ENCODE measurements around the gene DCLK1. TPM values are rescaled to one million over a fixed set of nuclear protein-coding genes. Genes with fewer than 3 reads are reported as not detected.

Gene DCLK1
- total RNA-seq, 2 experiments from 2014 or later = not detected

GRCh38 chr13:36014763-36015162 is 116.4 kb downstream of the DCLK1 start:
- ChIA-PET POLR2A (no interaction called here), CTCF (no interaction called here)
- H3K4me1 Mint-ChIP-seq (ENCODE audit: low read depth) = no peaks in the 10 kb centered on the region
- DNase-seq = no peak
- no peak overlapping the region for H3K27ac Mint-ChIP-seq
- no peaks in the 10 kb centered on the region for H3K27me3 Mint-ChIP-seq (ENCODE audit: low read depth)
- H3K36me3 Mint-ChIP-seq (ENCODE audit: low read depth) = no peaks in the 10 kb centered on the region
- no peak for ATAC-seq
- peaks cover 6% of the 10 kb centered on the region for H3K9me3 Mint-ChIP-seq (ENCODE audit: insufficient read depth)
- no peak overlapping the region for H3K4me3 Mint-ChIP-seq

- no peak overlapping the region for H3K27ac Mint-ChIP-seq
- H3K4me1 Mint-ChIP-seq (ENCODE audit: low read depth) = no peaks in the 10 kb centered on the region
- POLR2A ChIA-PET = no interaction called here
- no peak for ATAC-seq
- H3K27me3 Mint-ChIP-seq (ENCODE audit: low read depth) = no peaks in the 10 kb centered on the region
- H3K36me3 Mint-ChIP-seq (ENCODE audit: low read depth) = no peaks in the 10 kb centered on the region
- no peak for DNase-seq
- no peak overlapping the region for H3K4me3 Mint-ChIP-seq
- H3K9me3 Mint-ChIP-seq (ENCODE audit: insufficient read depth) = no peaks in the 10 kb centered on the region
- CTCF ChIA-PET = no interaction called here
Measured at GRCh38 chr13:36006894-36007675, 124.1 kb downstream of the DCLK1 start.

- no peak overlapping the region for H3K4me3 Mint-ChIP-seq
- no peaks in the 10 kb centered on the region for H3K27me3 Mint-ChIP-seq (ENCODE audit: low read depth)
- POLR2A ChIA-PET = no interaction called here
- no peaks in the 10 kb centered on the region for H3K9me3 Mint-ChIP-seq (ENCODE audit: insufficient read depth)
- DNase-seq (no peak), ATAC-seq (no peak)
- no peak overlapping the region for H3K27ac Mint-ChIP-seq
- no peaks in the 10 kb centered on the region for H3K4me1 Mint-ChIP-seq (ENCODE audit: low read depth)
- H3K36me3 Mint-ChIP-seq (ENCODE audit: low read depth) = no peaks in the 10 kb centered on the region
- CTCF ChIA-PET = no interaction called here
Measured at GRCh38 chr13:36006347-36006746, 124.8 kb downstream of the DCLK1 start.

GRCh38 chr13:36001561-36001960 is 129.6 kb downstream of the DCLK1 start:
- Mint-ChIP-seq H3K4me3 (no peak overlapping the region), H3K27ac (no peak overlapping the region), H3K36me3 (ENCODE audit: low read depth) (no peaks in the 10 kb centered on the region), H3K9me3 (ENCODE audit: insufficient read depth) (no peaks in the 10 kb centered on the region), H3K27me3 (ENCODE audit: low read depth) (no peaks in the 10 kb centered on the region), H3K4me1 (ENCODE audit: low read depth) (no peaks in the 10 kb centered on the region)
- ChIA-PET CTCF (no interaction called here), POLR2A (no interaction called here)
- no peak for ATAC-seq
- no peak for DNase-seq

GRCh38 chr13:36000028-36000427 is 131.2 kb downstream of the DCLK1 start:
- ATAC-seq (no peak), DNase-seq (no peak)
- Mint-ChIP-seq H3K36me3 (ENCODE audit: low read depth) (no peaks in the 10 kb centered on the region), H3K9me3 (ENCODE audit: insufficient read depth) (no peaks in the 10 kb centered on the region), H3K4me1 (ENCODE audit: low read depth) (no peaks in the 10 kb centered on the region), H3K27me3 (ENCODE audit: low read depth) (no peaks in the 10 kb centered on the region), H3K4me3 (no peak overlapping the region), H3K27ac (no peak overlapping the region)
- ChIA-PET CTCF (no interaction called here), POLR2A (no interaction called here)

GRCh38 chr13:35996360-35996759 is 134.8 kb downstream of the DCLK1 start:
- ChIA-PET POLR2A (no interaction called here), CTCF (no interaction called here)
- DNase-seq (no peak), ATAC-seq (no peak)
- Mint-ChIP-seq H3K9me3 (ENCODE audit: insufficient read depth) (no peaks in the 10 kb centered on the region), H3K36me3 (ENCODE audit: low read depth) (no peaks in the 10 kb centered on the region), H3K4me1 (ENCODE audit: low read depth) (no peaks in the 10 kb centered on the region), H3K27me3 (ENCODE audit: low read depth) (no peaks in the 10 kb centered on the region), H3K27ac (no peak overlapping the region), H3K4me3 (no peak overlapping the region)

GRCh38 chr13:35995136-35995535 is 136.0 kb downstream of the DCLK1 start:
- ChIA-PET CTCF (no interaction called here), POLR2A (no interaction called here)
- no peak overlapping the region for H3K4me3 Mint-ChIP-seq
- ATAC-seq (no peak), DNase-seq (no peak)
- H3K36me3 Mint-ChIP-seq (ENCODE audit: low read depth) = no peaks in the 10 kb centered on the region
- no peak overlapping the region for H3K27ac Mint-ChIP-seq
- no peaks in the 10 kb centered on the region for H3K4me1 Mint-ChIP-seq (ENCODE audit: low read depth)
- H3K27me3 Mint-ChIP-seq (ENCODE audit: low read depth) = no peaks in the 10 kb centered on the region
- no peaks in the 10 kb centered on the region for H3K9me3 Mint-ChIP-seq (ENCODE audit: insufficient read depth)

GRCh38 chr13:35994131-35994966 is 136.8 kb downstream of the DCLK1 start:
- no peak for ATAC-seq
- no peaks in the 10 kb centered on the region for H3K4me1 Mint-ChIP-seq (ENCODE audit: low read depth)
- no peaks in the 10 kb centered on the region for H3K9me3 Mint-ChIP-seq (ENCODE audit: insufficient read depth)
- CTCF ChIA-PET = interaction anchor here (0.9 kb wide), 1 partner anchor 17 kb away, joined by 3 read pairs; no protein-coding TSS in a partner anchor
- H3K4me3 Mint-ChIP-seq = no peak overlapping the region
- POLR2A ChIA-PET = no interaction called here
- no peaks in the 10 kb centered on the region for H3K36me3 Mint-ChIP-seq (ENCODE audit: low read depth)
- no peaks in the 10 kb centered on the region for H3K27me3 Mint-ChIP-seq (ENCODE audit: low read depth)
- H3K27ac Mint-ChIP-seq = no peak overlapping the region
- no peak for DNase-seq

- no peaks in the 10 kb centered on the region for H3K9me3 Mint-ChIP-seq (ENCODE audit: insufficient read depth)
- no peaks in the 10 kb centered on the region for H3K4me1 Mint-ChIP-seq (ENCODE audit: low read depth)
- H3K36me3 Mint-ChIP-seq (ENCODE audit: low read depth) = no peaks in the 10 kb centered on the region
- H3K4me3 Mint-ChIP-seq = no peak overlapping the region
- CTCF ChIA-PET = no interaction called here
- POLR2A ChIA-PET = no interaction called here
- no peak overlapping the region for H3K27ac Mint-ChIP-seq
- H3K27me3 Mint-ChIP-seq (ENCODE audit: low read depth) = no peaks in the 10 kb centered on the region
- ATAC-seq (no peak), DNase-seq (no peak)
Measured at GRCh38 chr13:35993686-35994085, 137.5 kb downstream of the DCLK1 start.

- POLR2A ChIA-PET = no interaction called here
- H3K9me3 Mint-ChIP-seq (ENCODE audit: insufficient read depth) = no peaks in the 10 kb centered on the region
- no peak overlapping the region for H3K4me3 Mint-ChIP-seq
- no peaks in the 10 kb centered on the region for H3K27me3 Mint-ChIP-seq (ENCODE audit: low read depth)
- ATAC-seq (no peak), DNase-seq (no peak)
- H3K27ac Mint-ChIP-seq = no peak overlapping the region
- H3K4me1 Mint-ChIP-seq (ENCODE audit: low read depth) = no peaks in the 10 kb centered on the region
- CTCF ChIA-PET = no interaction called here
- no peaks in the 10 kb centered on the region for H3K36me3 Mint-ChIP-seq (ENCODE audit: low read depth)
Measured at GRCh38 chr13:35992964-35993363, 138.2 kb downstream of the DCLK1 start.

- no peak overlapping the region for H3K27ac Mint-ChIP-seq
- no peaks in the 10 kb centered on the region for H3K36me3 Mint-ChIP-seq (ENCODE audit: low read depth)
- no peaks in the 10 kb centered on the region for H3K27me3 Mint-ChIP-seq (ENCODE audit: low read depth)
- no peaks in the 10 kb centered on the region for H3K4me1 Mint-ChIP-seq (ENCODE audit: low read depth)
- ATAC-seq (no peak), DNase-seq (no peak)
- ChIA-PET CTCF (no interaction called here), POLR2A (no interaction called here)
- H3K9me3 Mint-ChIP-seq (ENCODE audit: insufficient read depth) = no peaks in the 10 kb centered on the region
- no peak overlapping the region for H3K4me3 Mint-ChIP-seq
Measured at GRCh38 chr13:35990196-35990595, 141.0 kb downstream of the DCLK1 start.

- H3K27me3 Mint-ChIP-seq (ENCODE audit: low read depth) = no peaks in the 10 kb centered on the region
- CTCF ChIA-PET = no interaction called here
Measured at GRCh38 chr13:35988648-35989081, 142.5 kb downstream of the DCLK1 start.

More at GRCh38 chr13:35988648-35989081, 142.5 kb downstream of the DCLK1 start:
- H3K4me3 Mint-ChIP-seq = no peak overlapping the region
- no peak for DNase-seq
- H3K9me3 Mint-ChIP-seq (ENCODE audit: insufficient read depth) = no peaks in the 10 kb centered on the region
- no peaks in the 10 kb centered on the region for H3K4me1 Mint-ChIP-seq (ENCODE audit: low read depth)
- H3K36me3 Mint-ChIP-seq (ENCODE audit: low read depth) = no peaks in the 10 kb centered on the region
- no peak overlapping the region for H3K27ac Mint-ChIP-seq
- ATAC-seq = no peak
- POLR2A ChIA-PET = no interaction called here
